Stomach (tissue), 9 donors: ENCODE measurements around the gene MIPOL1. TPM values are rescaled to one million over a fixed set of nuclear protein-coding genes. Genes with fewer than 3 reads are reported as not detected.

ENCODE experiments used
- DNase-seq, 2 donors: peaks; one replicate each; pipeline versions ENCODE4 v3.0.0 to v3.0.0-alpha.2; 2013 to 2019
- H3K27ac ChIP-seq, 5 donors: fragments of 200-600 bp in 4 of 5; sonication (generic) in 4 of 5; one replicate each; pipeline ENCODE4 v1.5.1; 2013 to 2019; ENCODE audit warnings: mild to moderate bottlenecking in 1 of 5, moderate library complexity in 1 of 5
- H3K27me3 ChIP-seq, 3 donors: fragments of 200-600 bp; sonication (generic); one replicate each; pipeline ENCODE4 v1.5.1; 2017 to 2019; ENCODE audit warnings: mixed run types in 1 of 3
- H3K36me3 ChIP-seq, 4 donors: fragments of 200-600 bp; sonication (generic); 1 replicate in 3 of 4; 2 replicates in 1 of 4; pipeline ENCODE4 v1.5.1; 2016 to 2019
- H3K4me1 ChIP-seq, 4 donors: fragments of 200-600 bp; sonication (generic); one replicate each; pipeline ENCODE4 v1.5.1; 2016 to 2019
- H3K4me3 ChIP-seq, 4 donors: fragments of 200-600 bp; sonication (generic) in 3 of 4; one replicate each; pipeline ENCODE4 v1.5.1; 2016 to 2019; ENCODE audit warnings: mild to moderate bottlenecking in 1 of 4
- H3K9me3 ChIP-seq, 4 donors: fragments of 200-600 bp; sonication (generic); one replicate each; pipeline ENCODE4 v1.5.1; 2016 to 2019
- CTCF ChIP-seq, 7 experiments: fragments of 450-650 bp in 4 of 7; fragments of 200-600 bp in 3 of 7; sonication (generic) in 3 of 7; IDR thresholded peaks; one replicate each; pipeline ENCODE4 v1.5.1; 2016 to 2019; ENCODE audit warnings: antibody characterized with exemption in 7 of 7, control low read depth in 2 of 7, mild to moderate bottlenecking in 1 of 7
- EP300 ChIP-seq: sonication (generic); formaldehyde crosslinking; IDR thresholded peaks from one replicate; pipeline ENCODE4 v1.6.1; 2017; ENCODE audit warnings: antibody characterized with exemption
- POLR2A ChIP-seq, 4 donors: fragments of 450-650 bp; IDR thresholded peaks; one replicate each; pipeline ENCODE4 v1.6.1; 2016; ENCODE audit warnings: antibody characterized with exemption in 4 of 4, control low read depth in 2 of 4, mild to moderate bottlenecking in 1 of 4, moderate library complexity in 1 of 4
- POLR2AphosphoS5 ChIP-seq, 3 donors: sonication (generic); formaldehyde crosslinking; IDR thresholded peaks; one replicate each; pipeline ENCODE4 v1.6.1; 2016; ENCODE audit warnings: antibody characterized with exemption in 3 of 3
- WGBS, 5 donors: extraction: QIAGEN DNeasy Blood & Tissue Kit in 3 of 5; methylation state at CpG; one replicate each; pipeline versions ENCODE4 v1.1.5 to v1.1.7; 2013 to 2018; 5-methylcytosine and 5-hydroxymethylcytosine counted together
- intact Hi-C: fragments of 100-400 bp; cut with DNase I; formaldehyde crosslinking; loops from one replicate; pipeline ENCODE4 v1.15.1; 2023; ENCODE audit warnings: low total_unique reads
- polyA plus RNA-seq, 3 donors: library from polyadenylated mRNA; stranded (reverse); fragments of 200-250 nt; gene quantifications; one replicate each; pipeline ENCODE4 v1.2.3, GENCODE V29; 2013
- total RNA-seq, 5 donors: library from RNA; depleted of rRNA; stranded (reverse); fragments of >200 nt; gene quantifications; one replicate each; pipeline versions ENCODE4 v1.1.0 to v1.2.3, GENCODE V29; 2014 to 2016
- donor health status: healthy with polysubstance abuse.
- donor health status: Bipolar disorder and iron deficiency.
- donor health status: healthy.

MIPOL1 gene
- total and polyA plus RNA-seq, 8 donors: 2.2 to 133 (median 15.8) TPM

- DNase-seq: no peak
- Histone ChIP-seq H3K27ac (no peak overlapping the region), H3K4me1 (peaks cover 0 to 5% (median 0%) of the 10 kb centered on the region in 4 donors), H3K9me3 (peaks cover 0 to 8% (median 2%) of the 10 kb centered on the region in 4 donors), H3K27me3 (no peaks in the 10 kb centered on the region), H3K36me3 (no peaks in the 10 kb centered on the region), H3K4me3 (no peak overlapping the region)
- no peak for TF ChIP-seq EP300
- TF ChIP-seq CTCF (IDR thresholded peaks at IDR 0.05): no peak
- no peak for TF ChIP-seq POLR2A (IDR thresholded peaks at IDR 0.05)
- no peak for TF ChIP-seq POLR2AphosphoS5 (IDR thresholded peaks at IDR 0.05)
- intact Hi-C loops: no loop called here
- 82 to 97% (median 95%) methylated on average over 7 of the region's 7 CpGs for WGBS, 5 donors
Observed at GRCh38 chr14:37470251-37470650, 272.5 kb downstream of the MIPOL1 start.

GRCh38 chr14:37472906-37473305, 275.2 kb downstream of the MIPOL1 start:
- no peak overlapping the region for H3K27ac ChIP-seq
- intact Hi-C loops: no loop called here
- H3K4me1 ChIP-seq: no peaks in the 10 kb centered on the region
- peaks cover 0 to 13% (median 4%) of the 10 kb centered on the region in 4 donors for H3K9me3 ChIP-seq
- 64 to 77% (median 72%) methylated on average over 4 of the region's 4 CpGs for WGBS, 5 donors
- no peak for DNase-seq
- no peak overlapping the region for H3K4me3 ChIP-seq
- peaks cover 0 to 5% (median 0%) of the 10 kb centered on the region in 4 donors for H3K36me3 ChIP-seq
- H3K27me3 ChIP-seq: no peaks in the 10 kb centered on the region
- TF ChIP-seq EP300: no peak
- no peak for TF ChIP-seq POLR2AphosphoS5 (IDR thresholded peaks at IDR 0.05)
- no peak for TF ChIP-seq CTCF (IDR thresholded peaks at IDR 0.05)
- no peak for TF ChIP-seq POLR2A (IDR thresholded peaks at IDR 0.05)

GRCh38 chr14:37474191-37474590, 276.5 kb downstream of the MIPOL1 start:
- intact Hi-C loops: no loop called here
- Histone ChIP-seq H3K27me3 (no peaks in the 10 kb centered on the region), H3K36me3 (peaks cover 0 to 5% (median 0%) of the 10 kb centered on the region in 4 donors), H3K4me1 (no peaks in the 10 kb centered on the region), H3K9me3 (peaks cover 0 to 13% (median 4%) of the 10 kb centered on the region in 4 donors), H3K4me3 (no peak overlapping the region), H3K27ac (no peak overlapping the region)
- TF ChIP-seq POLR2AphosphoS5 (IDR thresholded peaks at IDR 0.05): no peak
- no peak for DNase-seq
- WGBS, 5 donors: 88 to 96% (median 95%) methylated on average over 6 of the region's 6 CpGs

GRCh38 chr14:37480446-37481290, 282.9 kb downstream of the MIPOL1 start:
- H3K36me3 ChIP-seq: peaks cover 0 to 5% (median 0%) of the 10 kb centered on the region in 4 donors
- 81 to 91% (median 88%) methylated on average over 3 of the region's 3 CpGs for WGBS, 5 donors
- no peak for TF ChIP-seq POLR2A (IDR thresholded peaks at IDR 0.05)
- no peak for TF ChIP-seq EP300
- TF ChIP-seq CTCF (IDR thresholded peaks at IDR 0.05): no peak
- no peak for TF ChIP-seq POLR2AphosphoS5 (IDR thresholded peaks at IDR 0.05)

GRCh38 chr14:37482428-37482827, 284.7 kb downstream of the MIPOL1 start:
- WGBS, 5 donors: 79 to 93% (median 89%) methylated on average over 1 of the region's 1 CpG
- Histone ChIP-seq H3K27me3 (no peaks in the 10 kb centered on the region), H3K36me3 (peaks cover 0 to 4% (median 0%) of the 10 kb centered on the region in 4 donors), H3K27ac (no peak overlapping the region), H3K9me3 (peaks cover 2 to 14% (median 4%) of the 10 kb centered on the region in 4 donors), H3K4me1 (no peaks in the 10 kb centered on the region), H3K4me3 (no peak overlapping the region)
- no peak for TF ChIP-seq EP300
- no peak for TF ChIP-seq CTCF (IDR thresholded peaks at IDR 0.05)
- TF ChIP-seq POLR2A (IDR thresholded peaks at IDR 0.05): no peak
- no peak for TF ChIP-seq POLR2AphosphoS5 (IDR thresholded peaks at IDR 0.05)
- DNase-seq: no peak
- intact Hi-C loops: no loop called here

More at GRCh38 chr14:37480446-37481290, 282.9 kb downstream of the MIPOL1 start:
- peaks cover 0 to 16% (median 4%) of the 10 kb centered on the region in 4 donors for H3K9me3 ChIP-seq
- no peak overlapping the region for H3K27ac ChIP-seq
- no peaks in the 10 kb centered on the region for H3K4me1 ChIP-seq
- intact Hi-C loops: no loop called here
- no peak for DNase-seq
- no peaks in the 10 kb centered on the region for H3K27me3 ChIP-seq
- no peak overlapping the region for H3K4me3 ChIP-seq
